GM18508 (cell line): ENCODE measurements around the gene C6orf120.
"Not testable (repeated sequence)": the region's sequence is repeated elsewhere in the genome, so short reads cannot be mapped to it uniquely, and the experiment has no call there.

Experiments used
- ATAC-seq: cut with Tn5 transposase; IDR thresholded peaks from one replicate; pipeline ENCODE4 v1.9.1; 2021; ENCODE audit warnings: moderate number of reproducible peaks; ENCODE audit not compliant: insufficient read depth, unreplicated experiment

C6orf120 gene

DNA sequence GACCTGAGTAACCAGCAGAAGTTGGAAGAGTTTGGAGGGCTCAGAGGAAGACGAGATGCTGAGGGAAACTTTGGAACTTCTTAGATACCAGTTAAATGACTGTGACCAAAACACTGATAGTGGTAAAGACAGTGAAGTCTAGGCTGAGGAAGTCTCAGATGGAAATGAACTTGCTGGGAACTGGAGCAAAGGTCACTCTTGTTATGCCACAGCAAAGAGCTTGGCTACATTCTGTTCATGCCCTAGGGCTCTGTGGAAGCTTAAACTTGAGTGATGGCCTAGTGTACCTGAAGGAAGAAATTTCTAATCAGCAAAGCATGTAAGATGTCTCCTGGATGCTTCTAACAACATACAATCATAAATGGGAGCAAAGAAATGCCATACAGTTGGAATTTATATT lies 24.8 kb upstream of the C6orf120 start:
- no peak for ATAC-seq

DNA sequence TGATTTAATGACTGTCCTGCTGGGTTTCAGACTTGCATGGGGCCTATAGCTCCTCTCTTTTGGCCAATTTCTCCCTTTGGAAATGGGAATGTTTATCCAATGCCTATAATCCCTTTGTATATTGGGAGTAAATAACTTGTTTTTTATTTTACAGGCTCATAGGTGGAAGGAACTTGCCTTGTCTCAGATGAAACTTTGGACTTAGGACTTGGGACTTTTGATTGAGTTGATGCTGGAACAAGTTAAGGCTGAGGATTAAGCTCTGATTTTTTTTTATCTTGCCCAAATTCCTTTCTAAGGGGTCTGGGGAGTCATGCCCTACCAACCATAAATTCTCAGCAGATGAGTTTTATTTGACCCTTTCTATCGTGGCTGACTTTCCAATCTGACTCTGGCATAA lies 23.6 kb upstream of the C6orf120 start:
- ATAC-seq: no peak

DNA sequence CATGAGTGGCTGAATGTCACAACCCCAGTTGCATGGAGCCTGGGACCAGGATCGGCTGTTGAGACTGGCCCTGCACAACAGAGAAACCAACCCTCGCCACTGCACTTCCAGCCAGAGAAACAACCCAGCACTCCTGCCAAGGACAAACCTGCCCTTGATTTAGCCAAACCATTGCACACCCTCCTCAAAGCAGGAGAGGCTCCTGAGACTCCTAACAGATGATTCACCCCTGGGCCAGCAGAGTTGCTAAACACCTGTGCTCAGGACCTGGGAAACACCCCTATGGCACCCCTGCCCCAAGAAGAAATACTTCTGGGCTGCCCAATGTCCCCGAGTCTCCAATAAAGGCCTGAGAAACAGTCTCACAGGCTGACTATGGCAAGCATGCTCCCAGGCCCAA lies 17.9 kb upstream of the C6orf120 start:
- no peak for ATAC-seq

DNA sequence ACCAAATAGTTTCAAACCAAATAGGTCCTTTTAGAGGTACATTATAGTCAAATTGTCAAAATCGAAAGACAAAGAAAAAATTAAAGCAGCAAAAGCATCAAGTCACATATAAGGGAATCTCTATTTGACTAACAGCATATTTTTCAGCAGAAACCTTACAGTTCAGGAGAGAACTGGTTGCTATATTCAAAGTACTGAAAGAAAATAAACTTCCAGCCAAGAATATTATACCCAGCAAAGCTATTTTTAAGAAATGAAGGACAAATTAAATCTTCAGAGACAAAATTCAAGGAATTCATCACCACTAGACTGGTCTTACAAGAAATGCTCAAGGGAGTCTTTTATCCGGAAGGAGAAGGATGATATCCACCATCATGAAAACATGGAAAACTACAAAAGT lies 16.1 kb upstream of the C6orf120 start:
- no peak for ATAC-seq

DNA sequence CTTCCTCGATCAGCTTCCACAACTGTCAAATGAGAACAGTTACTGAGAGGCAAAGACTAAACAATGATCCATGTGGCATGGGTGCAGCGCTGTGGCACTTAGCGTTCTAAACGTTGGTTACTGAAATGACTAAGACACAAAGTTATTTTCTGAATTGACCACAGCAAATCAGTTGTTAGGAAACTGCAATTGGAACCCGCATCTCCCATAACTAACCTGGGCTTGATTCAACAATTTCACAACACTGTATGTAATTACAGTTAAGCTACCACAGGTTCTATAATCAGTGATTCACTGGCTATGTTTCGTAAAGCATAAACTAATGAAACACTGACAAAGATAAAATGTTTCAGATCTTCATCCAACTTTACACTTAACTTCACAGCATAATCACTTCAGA lies 12.6 kb upstream of the C6orf120 start:
- ATAC-seq: no peak

DNA sequence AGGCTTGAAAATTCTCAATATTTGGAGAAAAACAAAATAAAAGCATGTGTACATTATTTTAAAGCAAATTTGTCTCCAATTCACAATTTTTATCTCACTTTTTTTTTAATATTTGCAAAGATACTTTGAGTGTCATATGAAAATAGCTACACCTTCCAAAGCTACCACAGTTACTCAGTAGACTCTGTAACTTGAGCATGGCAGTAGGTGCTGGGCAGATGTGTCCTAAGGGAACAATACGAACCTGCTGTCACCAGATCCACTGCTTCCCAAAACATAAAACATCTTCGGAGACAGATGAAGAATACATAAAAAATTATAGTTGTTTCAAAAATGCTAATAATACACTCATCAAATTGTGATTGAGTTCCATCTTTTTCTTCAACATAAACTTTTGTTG lies 10.7 kb upstream of the C6orf120 start:
- no peak for ATAC-seq

DNA sequence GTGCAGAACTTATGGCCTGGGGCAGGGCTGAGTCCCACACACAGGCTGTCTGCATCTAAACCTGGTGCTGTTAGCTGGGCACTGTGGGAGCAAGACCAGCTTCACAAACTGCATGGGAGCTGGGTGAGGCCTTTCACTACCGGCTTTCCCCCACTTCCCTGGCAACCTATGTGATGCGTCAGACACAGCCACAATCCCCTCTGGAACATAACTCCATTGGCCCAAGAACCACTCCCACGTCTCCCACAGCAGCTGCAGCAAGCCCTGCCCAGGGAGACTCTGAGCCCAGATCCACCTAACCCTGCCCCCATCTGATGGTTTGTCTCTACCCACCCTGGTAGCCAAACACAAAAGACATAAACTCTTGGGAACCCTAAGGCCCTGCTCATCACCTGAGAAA lies 9.4 kb upstream of the C6orf120 start:
- ATAC-seq: no peak

DNA sequence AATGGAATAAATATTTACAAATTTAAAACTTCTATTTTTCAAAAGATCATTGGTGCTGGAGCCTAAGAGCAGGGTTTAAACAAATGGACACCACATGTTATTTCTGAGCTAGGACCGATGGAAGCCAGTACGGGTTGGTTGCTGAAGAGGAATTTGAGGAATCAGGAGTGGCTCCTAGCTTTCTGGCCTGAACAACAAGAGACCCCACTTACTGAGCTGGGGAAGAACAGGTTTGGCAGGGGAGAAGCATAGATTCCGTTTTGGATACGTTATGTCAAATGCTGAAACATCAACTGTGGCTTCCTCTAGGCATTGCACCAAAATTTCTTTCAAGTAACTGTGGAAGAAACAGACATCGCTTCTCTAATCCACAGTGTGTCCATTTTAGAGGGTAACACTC lies 6.8 kb upstream of the C6orf120 start:
- ATAC-seq: no peak

DNA sequence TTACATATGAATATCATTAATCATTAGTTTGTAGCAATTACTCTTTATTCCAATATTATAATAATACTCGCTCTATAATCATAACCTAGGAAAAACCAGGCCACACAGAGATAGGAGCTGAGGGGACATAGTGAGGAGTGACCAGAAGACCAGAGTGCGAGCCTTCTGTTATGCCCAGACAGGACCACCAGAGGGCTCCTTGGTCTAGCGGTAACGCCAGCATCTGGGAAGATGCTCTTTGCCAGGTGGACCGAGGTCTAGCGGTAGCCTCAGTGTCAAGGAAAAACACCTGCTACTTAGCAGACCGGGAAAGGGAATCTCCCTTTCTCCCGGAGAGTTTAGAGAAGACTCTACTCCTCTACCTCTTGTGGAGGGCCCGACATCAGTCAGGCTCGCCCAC lies 4.8 kb upstream of the C6orf120 start:
- ATAC-seq: not testable (repeated sequence)

DNA sequence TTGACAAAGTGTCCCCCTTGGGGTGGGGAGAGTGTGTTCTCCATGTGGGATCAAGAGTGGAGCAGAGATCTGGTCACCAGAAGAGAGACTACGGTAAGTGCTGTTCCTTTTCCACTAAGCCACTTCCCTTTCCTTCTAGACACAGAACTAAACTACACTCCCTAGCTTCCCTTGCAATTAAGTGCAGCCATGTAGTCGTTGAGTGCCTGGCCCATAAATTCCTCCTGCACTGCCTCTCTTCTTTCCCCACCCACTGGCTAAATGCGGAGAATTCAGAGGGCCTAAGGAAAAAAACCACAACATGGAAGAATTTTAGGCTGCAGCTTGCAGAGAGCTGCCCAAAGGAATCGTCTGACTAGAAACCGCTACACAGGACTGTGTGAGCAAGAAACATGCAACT lies 1.6 kb upstream of the C6orf120 start:
- ATAC-seq: no peak

DNA sequence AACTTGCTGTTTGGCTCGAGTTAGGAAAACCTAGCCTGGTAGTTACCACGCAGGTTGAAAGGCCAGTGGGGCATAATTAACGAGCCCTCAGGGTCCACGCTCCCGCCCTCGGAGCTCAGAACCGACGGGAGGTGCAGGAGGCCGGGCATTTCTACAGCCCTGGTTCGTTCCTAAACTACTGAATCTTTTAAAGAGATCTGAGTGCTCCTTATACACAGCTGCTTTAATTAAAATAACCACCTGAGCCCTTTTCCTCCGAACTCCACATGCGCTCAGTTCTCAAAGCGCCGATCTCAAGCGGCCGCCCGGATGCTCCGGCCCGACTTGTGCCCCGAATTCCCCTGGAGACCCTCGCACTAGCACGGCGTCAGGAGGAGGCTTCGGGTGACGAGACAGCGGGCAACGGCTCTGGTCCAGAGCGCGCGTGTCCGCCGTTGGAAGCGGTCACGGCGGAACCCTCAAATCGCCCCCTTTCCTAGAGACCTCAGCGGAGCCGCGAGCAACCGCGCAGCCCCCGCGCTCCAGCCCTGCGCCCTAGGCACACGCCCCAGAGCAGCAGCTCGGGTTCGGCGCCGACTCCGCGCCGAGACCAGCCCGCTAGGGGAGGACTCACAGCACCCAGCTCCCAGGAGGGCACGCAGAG lies 494 bp upstream of the C6orf120 start:
- ATAC-seq: no peak

DNA sequence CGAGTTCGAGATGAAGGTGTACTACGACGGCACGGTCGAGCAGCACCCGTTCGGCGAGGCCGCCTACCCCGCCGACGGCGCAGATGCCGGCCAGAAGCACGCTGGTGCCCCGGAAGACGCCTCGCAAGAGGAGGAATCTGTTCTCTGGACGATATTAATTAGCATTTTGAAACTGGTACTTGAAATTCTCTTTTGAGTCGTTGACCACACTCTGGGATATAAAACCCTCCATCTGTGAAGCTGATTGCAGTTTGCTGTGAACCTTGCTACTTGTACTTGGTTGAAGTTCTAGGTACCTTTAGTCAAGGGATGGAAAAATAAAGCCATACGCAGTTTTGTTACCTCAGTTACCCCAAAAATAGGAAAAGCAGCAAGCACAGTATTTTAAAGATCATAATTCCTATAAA lies 917 bp downstream of the C6orf120 start:
- ATAC-seq: no peak

DNA sequence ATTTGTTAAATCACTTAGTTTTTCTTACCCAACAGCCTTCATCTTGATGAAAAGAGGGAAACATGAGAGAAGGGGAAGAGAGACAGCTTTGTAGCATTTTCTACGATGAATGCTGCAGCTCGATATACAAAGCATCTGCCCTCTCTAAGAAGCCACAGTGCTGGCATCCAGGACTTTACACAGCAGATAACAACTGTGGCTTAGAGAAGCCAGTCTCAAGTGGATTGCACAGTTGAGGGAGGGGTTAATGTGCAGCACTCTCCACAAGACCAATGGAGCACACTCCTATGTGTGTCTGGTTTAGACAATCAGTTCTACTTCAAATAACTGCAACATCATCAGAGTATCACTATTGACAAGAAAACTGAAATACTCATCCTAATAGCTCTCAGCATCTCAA lies 5.8 kb downstream of the C6orf120 start:
- no peak for ATAC-seq

DNA sequence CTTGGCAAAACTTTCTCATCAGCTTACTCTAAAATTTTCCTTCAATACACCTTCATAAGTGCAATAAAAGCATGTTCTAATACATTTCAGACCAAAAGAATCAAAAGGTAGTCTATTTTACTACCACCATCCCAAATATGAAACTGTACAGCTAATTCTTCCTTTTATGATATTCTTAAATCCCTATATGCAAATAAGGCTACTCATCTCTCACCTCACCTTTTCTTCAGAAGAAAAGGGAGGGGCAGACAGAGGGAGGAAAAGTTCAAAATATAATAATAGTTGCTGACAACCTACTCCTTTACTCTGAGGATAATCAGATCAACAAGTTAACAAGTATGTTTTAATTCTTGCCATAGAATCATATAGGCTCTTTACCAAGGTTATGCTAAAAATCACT lies 7.4 kb downstream of the C6orf120 start:
- no peak for ATAC-seq

DNA sequence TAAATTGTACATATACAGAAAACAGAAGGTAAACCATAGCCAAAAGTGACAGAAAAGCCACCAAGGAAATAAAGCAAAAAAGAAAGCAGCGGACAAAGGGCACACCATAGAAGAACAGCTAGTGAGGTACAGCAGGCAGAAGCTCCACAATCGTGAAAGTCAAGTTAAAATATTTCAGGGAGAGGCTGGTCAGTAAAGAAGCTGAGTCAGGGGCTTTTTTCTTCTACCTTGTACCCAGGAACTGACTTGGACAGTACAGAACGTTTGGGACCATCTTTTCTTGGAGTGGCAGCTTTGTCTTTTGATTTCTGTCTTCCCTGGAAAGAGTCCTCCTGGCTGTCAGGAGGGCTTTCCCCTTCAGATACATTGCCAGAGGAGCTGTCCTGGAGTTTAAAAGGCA lies 8.1 kb downstream of the C6orf120 start:
- ATAC-seq: no peak

DNA sequence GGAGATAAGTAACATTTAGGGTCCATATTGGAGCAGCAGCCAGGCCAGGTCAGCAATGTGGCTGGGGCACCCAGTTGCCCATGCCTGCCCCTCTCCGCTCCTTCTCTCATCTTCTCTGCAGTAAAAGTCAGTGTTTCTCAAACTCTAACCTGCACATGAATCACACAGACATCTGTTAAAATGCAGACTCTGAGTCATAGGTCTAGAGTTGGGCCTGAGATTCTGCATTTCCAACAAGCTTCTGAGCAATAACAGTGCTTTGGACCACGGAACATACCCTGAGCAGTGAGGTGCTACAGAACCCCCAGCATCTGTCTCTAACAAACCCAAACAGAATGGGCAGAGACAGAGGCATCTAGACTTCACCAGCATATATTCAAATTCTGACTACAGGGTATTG lies 12.3 kb downstream of the C6orf120 start:
- ATAC-seq: no peak

DNA sequence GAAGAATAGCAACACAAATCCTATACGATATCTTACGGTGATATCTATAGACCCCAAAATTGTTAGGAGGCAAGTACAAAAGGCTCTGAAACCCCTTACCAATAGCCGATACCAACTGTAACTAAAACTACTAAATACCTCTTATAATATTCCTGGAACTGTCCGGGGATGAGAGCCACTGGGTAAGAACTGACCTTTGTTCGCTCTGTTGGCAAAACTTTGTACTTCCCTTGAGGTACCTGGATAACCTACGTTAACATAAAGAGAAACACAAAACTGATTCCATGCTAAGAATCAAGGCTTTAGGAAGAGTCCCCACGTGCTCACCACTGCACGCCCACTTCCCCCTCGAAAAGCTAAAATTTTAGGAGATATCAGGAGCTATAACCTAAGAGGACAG lies 12.7 kb downstream of the C6orf120 start:
- no peak for ATAC-seq

DNA sequence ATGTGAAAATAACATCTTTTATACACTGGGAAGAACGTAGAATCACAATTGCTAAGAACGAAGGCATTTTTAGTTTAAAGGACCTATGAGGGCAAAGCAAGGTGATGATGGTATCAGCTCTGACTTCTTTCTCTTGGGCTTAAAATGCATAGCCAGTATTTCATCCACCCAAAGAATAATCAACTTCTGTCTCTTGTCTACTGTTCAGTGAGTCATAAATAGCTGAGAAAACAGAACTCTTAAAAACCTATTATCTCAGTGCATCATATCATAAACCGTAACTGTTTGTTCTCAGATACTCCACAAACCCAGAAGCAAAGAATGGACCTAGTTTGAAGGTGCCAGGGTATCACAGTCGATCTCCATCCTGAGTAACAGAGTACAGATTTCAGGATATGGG lies 17.2 kb downstream of the C6orf120 start:
- ATAC-seq: no peak

DNA sequence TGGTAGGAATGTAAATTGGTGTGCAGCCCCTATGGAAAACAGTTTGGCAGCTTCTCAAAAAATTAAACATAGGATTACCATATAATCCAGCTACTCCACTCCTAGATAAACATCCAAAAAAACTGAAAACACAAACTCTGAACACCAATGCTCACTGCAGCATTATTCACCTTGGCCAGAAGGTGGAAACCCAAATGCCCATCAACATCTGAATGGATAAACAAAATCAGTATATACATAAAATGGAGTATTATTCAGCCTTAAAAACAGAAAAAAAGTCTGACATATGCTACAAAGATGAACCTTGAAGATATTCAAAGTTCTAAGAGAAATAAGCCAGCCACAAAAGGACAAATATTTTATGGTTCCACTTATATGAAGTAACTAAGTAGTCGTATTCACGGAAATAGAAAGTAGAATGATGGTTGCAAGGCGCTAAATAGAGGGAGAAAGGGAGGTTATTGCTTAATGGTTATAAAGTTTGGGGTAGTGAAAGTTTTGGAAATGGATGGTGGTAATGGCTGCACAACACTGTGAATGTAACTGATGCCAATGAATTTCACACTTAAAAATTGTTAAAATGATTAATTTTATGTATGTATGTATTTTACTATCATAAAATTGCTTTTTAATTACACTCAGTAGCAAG lies 18.4 kb downstream of the C6orf120 start:
- no peak for ATAC-seq

DNA sequence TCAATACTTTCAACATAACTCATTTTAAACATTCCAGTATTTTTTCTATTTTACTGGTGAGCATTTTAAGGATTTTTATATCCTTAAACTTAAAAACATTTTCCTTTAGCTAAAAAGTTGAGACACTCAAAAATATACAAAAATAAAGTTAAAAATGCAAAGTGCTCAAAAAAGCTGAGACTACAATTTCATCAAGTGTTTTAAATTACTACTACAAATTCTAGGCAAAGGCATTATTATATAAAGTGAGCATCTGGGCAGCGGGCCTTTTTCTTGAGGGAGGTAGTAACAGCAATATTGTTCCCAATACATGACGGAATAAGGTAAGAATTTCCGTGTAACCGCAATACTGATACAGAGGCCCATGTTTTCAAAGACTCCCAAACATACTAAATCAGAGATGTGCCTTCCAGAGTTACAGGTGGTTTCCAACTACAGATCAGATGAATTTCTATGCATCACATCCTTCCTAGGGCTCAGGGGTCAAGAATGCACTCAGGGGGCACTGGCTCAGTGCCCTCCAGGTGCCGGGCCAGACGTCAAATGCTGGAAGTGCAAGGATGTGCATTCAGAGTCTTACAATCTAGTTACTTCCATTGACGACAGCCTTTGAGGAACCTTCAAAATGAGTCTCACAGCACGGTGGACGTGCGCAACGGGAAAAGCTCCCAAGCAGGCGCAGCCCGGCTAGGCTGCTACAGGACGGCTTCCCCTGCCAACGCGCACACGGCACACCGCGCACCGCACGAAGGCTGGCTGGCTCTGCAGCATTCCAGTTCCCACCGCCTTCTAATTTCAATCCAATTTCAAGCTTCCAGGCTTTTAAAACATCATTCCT lies 20.7 kb downstream of the C6orf120 start:
- ATAC-seq: no peak

DNA sequence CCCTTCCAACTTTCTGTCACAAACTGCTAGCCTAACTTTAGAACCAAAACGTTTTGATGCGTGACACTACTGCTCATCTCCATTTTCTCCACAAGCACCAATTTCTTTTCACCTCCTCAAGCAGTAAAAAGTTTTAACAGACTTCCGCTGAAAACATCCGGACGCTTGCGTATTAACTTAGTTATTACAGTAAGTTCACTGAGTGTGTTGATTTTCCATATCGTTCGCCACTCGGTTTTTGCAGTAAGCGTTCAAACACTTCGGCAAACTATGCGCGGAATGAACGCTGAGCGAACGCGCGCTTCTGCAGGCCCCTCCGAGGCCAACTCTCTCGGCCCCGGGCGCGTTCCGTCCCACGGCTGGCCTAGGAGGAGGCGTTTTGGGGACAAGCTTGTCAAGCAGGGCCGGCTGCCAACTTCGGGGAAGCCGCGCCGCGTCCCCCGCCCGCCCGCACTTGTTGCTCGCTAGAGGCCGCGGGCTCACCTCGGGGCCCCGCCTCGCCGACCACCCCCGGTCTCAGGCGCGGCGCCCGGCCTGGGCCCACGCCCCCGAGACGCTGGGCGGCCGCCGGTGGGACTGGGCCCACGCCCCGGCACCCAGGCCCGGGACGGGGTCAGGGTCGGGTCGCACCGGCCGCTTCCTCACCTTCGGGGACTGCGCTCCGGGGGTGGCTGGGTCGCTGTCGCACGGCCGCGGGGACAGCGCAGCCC lies 21.4 kb downstream of the C6orf120 start:
- no peak for ATAC-seq
